GM21360 (cell line): ENCODE results near the gene GSDMA.

ENCODE experiments used
- ATAC-seq: cut with Tn5 transposase; IDR thresholded peaks from one replicate; pipeline ENCODE4 v1.9.1; 2021; ENCODE audit warnings: mild to moderate bottlenecking, moderate library complexity; ENCODE audit not compliant: unreplicated experiment

Gene GSDMA, protein sequence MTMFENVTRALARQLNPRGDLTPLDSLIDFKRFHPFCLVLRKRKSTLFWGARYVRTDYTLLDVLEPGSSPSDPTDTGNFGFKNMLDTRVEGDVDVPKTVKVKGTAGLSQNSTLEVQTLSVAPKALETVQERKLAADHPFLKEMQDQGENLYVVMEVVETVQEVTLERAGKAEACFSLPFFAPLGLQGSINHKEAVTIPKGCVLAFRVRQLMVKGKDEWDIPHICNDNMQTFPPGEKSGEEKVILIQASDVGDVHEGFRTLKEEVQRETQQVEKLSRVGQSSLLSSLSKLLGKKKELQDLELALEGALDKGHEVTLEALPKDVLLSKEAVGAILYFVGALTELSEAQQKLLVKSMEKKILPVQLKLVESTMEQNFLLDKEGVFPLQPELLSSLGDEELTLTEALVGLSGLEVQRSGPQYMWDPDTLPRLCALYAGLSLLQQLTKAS

GRCh38 chr17:39962642-39963220, at the start of gene GSDMA:
Gene GSDMA, plus strand, starts transcription at chr17:39963004. Its CDS starts 2,684 bp downstream, at chr17:39965688.
- no peak for ATAC-seq

DNA sequence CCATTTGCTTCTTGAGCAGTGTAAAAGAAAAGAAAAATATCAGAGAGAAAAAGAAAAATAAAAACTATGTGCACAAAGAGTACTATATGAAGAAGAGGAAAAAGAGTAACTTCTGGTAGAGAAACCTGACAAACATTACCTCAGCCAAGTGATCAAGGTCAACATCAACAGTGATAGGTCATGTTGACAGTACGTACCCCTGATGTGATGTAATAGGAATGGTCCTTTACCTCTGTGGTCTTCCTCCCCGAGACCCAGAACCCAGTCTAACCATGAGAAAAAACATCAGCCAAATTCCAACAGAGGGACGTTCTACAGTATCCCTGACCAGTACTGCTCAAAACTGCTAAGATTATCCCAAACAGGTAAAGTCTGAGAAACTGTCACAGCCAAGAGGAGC, 48.8 kb upstream of the GSDMA start:
- no peak for ATAC-seq

GRCh38 chr17:39915559-39915958, 47.2 kb upstream of the GSDMA start:
- ATAC-seq, result no peak

- no peak for ATAC-seq
Observed at GRCh38 chr17:39916918-39917317, 45.9 kb upstream of the GSDMA start.

GRCh38 chr17:39919087-39919683, 43.6 kb upstream of the GSDMA start:
- ATAC-seq, result no peak

DNA sequence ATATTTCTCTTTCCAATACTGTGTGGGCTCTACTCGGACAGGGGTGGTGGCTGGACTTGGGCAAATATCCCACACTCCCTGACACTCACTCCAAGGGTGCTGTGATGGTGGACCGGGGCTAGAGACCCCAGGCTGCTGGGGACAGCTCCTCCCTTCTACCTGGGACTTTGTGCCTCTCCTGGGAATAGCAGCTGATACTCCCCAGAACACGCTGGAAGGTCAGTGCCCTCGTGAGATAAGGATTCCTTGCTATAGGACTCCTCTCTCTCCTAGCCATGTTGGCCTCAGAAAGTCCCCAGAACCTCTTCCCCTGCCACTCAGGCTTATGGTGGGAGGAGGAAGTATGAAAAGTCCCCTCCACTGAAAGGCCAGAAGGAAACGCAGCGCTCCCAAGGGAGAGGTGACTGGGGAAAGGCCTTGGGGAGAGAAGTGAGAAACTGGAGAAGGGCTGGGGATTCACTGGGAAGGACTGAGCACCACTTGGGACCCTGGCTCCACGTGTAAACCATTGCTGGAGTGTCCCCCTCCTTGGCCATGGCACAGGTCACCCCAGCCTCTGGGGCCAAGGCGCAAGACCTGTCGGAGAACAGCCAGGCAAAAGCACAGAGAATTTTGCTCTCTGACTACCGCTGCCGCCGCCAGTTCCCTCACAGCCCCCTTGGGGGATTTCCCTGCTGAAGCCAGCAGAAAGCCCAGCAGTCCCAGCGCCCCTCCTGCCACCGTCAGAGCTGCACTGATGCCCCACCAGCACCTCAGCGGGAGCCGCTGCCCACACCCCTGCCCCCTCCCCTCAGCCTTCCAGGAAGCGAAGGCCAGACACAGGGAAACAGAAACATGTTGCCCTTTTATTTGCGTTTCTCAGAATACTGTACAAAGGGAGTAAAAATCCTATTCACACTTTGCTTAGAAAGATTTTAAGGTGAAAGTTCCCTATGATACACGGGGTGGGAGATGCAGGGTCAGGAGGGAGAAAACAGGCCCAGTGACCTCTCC, 42.3 kb upstream of the GSDMA start:
- no peak for ATAC-seq

DNA sequence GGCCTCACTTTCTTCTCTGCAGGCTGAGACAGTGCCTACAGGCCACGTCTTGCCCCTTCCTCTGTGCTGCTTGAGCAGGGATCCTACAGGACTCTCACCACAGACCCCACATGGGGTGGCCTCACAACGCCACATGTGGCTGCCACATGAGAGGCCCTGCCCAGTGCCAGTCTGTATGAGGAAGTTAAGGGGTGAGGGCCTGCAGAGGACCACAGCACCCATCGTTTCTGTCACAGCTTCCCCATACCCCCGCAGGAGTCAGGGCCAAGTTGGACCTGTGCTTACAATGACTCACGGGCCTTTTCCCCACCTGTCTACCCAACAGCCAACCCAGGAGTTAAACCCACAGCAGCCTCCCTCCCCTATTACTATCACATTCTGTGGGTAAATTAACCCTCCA, 41.5 kb upstream of the GSDMA start:
- ATAC-seq, result no peak

GRCh38 chr17:39922006-39922405, 40.8 kb upstream of the GSDMA start:
- no peak for ATAC-seq

- no peak for ATAC-seq
Observed at GRCh38 chr17:39923230-39923629, 39.6 kb upstream of the GSDMA start.

DNA sequence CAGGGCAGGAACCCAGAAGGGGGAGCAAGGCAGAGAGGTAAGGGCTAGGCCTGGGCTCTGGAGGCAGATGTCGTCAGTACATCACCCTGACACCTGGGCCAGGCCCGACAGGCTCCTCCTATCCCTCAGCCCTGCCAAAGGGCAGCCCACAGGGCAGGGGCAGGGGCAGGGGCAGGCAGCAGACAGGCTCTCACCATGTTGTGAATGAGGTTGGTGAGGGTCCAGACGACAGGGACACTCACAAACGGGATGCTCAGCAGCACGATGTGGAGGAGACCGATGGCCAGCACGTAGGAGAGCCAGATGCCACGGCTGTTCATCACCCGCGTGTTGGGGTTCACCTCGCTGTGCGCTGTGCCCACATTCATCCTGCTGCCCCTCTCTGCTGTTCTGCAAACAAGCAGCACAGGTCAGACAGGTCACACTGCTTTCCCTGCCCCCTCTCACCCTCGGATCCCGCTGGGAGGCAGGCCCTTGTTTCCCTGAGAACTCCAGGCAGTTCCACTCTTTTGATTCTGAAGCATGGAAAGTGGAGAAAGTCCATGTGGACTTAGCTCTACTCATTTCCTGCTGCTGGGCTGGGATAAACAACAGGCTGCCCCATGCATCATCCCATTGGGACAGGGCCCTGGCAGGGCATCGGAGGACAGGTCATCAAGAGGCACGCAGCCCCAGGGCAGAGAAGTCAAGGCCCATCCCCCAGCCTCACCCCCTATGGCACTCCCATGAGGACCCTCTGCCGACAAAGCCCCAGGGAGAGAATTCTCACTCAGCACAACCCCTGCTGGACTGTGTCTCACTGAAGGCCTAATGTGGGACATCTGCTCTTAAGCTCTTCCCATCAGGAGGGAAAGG, 38.7 kb upstream of the GSDMA start:
- no peak for ATAC-seq

DNA sequence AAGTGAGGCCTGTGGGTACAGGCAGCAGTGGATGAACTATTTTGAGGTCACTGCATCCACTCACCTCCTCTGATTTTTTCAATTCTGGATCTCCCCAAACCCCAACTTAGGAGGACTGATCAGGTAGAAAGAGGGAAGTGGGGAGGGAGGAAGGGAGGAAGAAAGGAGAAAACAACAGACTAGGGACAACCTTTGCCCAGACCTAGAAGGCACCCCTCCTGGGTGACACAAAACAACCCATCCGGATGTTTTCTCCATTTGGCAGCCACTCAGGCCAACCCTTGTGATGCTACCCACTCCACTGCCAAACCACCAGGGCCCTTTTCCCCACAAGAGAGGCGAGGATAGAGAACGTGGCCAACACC, 38.1 kb upstream of the GSDMA start:
- ATAC-seq, result no peak

DNA sequence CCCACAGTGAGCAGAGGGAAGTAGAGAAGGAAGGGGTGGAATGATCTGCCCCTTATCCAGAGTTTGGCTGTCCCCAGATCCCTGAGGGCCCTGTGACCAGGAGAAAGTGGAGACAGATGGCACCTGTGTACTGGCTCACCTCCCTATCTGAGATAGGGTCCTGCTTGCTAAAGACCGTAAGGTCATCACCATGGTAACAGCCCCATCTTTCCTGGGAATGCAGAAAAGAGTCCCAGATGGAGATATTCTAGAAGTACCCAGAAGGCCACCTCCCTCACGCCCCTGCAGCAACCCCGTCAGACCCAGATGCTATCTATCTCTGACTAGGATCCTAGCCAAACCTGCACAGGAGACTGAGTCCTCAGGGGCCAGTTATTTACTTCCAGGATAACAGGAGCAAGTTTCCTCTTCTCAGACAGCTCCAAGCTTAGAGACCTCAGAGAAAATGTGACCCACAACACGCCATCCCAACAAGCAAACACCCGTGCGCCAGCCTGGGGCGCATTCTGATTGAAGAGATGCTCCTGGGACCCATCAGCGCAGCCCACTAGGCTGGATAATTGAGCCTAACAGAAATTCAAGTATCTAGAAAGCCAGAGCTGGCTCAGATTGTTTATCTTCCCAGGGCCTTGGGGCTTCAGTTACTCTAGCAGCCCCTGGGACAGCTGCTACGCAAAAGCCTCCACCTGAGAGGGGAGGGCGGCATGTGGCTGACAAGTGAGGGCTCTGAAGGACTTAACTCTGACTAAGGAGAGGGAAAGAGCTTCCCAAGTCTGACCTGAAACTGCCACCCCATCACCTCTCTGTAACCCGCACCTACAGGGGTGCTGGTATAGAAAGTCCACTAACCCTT, 37.3 kb upstream of the GSDMA start:
- no peak for ATAC-seq

DNA sequence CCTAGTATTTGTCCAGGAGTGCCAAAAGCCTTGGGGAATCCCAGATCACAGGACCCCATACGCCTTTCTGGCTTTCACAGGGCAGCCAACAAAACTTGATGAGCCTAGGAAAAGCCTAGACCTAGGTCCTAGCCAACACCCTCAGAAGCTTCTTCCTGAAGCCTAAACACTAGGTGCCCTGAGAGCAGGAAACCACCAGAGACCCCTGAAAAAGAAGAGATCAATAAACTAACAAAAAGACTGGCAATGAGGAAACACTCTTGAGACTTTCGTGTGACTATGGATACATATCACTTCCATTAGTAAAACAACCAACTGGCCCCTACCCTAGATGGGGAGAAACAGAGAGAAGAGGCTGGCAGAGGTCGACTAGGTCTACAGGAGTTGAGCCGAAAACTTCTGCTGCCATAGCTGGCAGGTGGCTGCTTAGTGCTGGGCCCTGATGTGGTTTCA, 36.6 kb upstream of the GSDMA start:
- no peak for ATAC-seq

- ATAC-seq, result no peak
Observed at GRCh38 chr17:39926588-39927100, 36.2 kb upstream of the GSDMA start.

GRCh38 chr17:39927101-39927928, 35.5 kb upstream of the GSDMA start, which contains the start of the genes LRRC3C and ORMDL3:
Gene LRRC3C, plus strand, starts transcription at chr17:39927732. Its CDS starts 13,792 bp downstream, at chr17:39941524.
Gene ORMDL3, minus strand, starts transcription at chr17:39927601. Its CDS starts 3,398 bp downstream, at chr17:39924203.
- peak; percentile 63 for ATAC-seq

DNA sequence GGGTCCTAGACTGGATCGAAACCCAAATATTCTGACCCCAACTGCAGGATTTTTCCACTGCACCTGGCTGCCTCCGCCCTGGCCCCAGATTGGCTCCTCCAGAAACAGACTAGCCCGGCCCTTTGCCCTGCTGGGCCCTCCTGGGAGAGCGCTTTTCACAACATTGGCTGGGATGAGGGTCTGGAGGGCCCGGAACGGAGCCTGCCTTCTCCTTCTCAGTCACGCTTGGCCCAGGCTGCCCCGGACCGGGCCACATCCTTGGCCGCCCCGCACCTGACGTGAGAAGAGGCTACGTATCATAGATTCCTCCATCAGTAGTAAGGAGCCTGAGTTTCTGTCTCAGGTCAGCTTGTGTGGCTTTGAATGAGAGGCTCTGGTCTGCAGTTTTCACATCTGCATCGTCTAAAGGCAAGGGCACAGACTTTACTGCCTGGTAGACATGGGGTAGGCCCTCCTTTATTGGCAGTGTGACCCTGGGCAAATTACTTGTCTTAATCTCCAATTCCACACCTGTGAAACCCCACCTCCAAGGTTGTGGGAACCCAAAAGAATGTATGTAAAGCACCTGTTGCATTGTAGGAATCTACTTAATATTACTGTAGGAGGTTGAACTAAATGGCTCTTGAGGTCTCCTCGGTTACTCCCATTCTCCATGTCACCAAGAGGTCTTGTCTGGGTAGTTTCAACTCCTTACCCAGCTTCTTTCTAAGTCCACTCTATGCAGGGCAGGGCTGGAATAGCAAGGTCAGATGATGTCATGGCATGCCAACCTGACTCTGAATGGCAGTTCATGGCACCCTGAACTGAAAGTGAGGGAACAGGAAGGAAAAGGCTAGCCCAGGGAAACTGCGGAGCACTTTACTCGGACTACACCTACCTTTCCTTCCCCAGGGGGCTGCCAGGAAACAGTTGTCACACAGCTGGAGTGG, 34.6 kb upstream of the GSDMA start:
- peak; percentile 14 for ATAC-seq
